HCT116 (cell line): ENCODE data around the gene EIF2AK3.

Experiments used
- CTCF ChIP-seq, 3 experiments: fragments of 200-600 bp in 1 of 3; sonication (generic) in 1 of 3; IDR thresholded peaks in 2 of 3; conservative IDR thresholded peaks in 1 of 3; 2 replicates each; pipeline ENCODE4 v1.5.1; 2012 to 2017; ENCODE audit warnings: low read depth in 2 of 3, low read length in 2 of 3, antibody characterized with exemption in 1 of 3, borderline replicate concordance in 1 of 3, control low read depth in 1 of 3, mild to moderate bottlenecking in 1 of 3, mixed read lengths in 1 of 3, mixed run types in 1 of 3, moderate library complexity in 1 of 3; ENCODE audit not compliant: insufficient read depth in 1 of 3
- EGR1 ChIP-seq: IDR thresholded peaks from 2 replicates; pipeline ENCODE4 v1.6.1; 2012; ENCODE audit warnings: low read depth
- POLR2A ChIP-seq: IDR thresholded peaks from 2 replicates; pipeline ENCODE4 v1.7.0; 2011; ENCODE audit warnings: borderline replicate concordance; ENCODE audit not compliant: insufficient read depth, insufficient read length; ENCODE audit errors: extremely low read depth
- YY1 ChIP-seq: IDR thresholded peaks from 2 replicates; pipeline ENCODE4 v1.6.1; 2011; ENCODE audit warnings: low read length, low read depth, moderate library complexity, mild to moderate bottlenecking; ENCODE audit not compliant: insufficient replicate concordance; ENCODE audit errors: extremely low read depth

DNA sequence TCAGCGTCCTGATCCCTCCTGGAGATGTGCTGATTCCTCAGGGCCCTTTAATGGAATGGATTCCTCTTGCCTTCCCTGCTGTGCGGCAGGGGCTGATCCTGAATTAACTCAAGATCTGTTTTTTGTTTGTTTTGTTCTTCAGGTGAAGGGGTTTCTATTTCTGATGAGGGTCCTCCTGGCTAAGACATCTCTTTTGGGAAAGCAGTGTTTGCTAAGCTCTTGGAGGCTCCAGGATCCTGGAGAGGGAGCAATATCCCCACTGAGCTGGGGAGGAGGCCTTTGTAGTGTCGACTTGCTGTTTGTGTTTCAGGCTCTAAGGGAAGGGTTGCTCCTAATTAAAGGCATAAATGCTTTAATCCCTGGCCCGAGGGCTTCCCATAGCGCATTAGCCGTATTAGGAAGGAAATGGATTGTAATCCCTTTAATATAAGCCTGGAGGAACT is 109.5 kb downstream of the EIF2AK3 start:
- no peak for TF ChIP-seq YY1
- TF ChIP-seq POLR2A: no peak
- TF ChIP-seq CTCF (IDR thresholded peaks at IDR 0.05 in 2 of 3, conservative IDR thresholded peaks at IDR 0.05 in 1 of 3; ENCODE audit: borderline replicate concordance in 1 of 3, insufficient read depth in 1 of 3, low read depth in 2 of 3, low read length in 2 of 3): no peak
- TF ChIP-seq EGR1: no peak
